NCI-H2196 treated with DMSO at 0.1 percent for 48 hours (cell line): Measurements from ENCODE around the gene CHCHD6.

Source experiments
- DNase-seq: peaks from one replicate; lab custom pipeline; 2025; ENCODE audit not compliant: unreplicated experiment; lab: John Stamatoyannopoulos, UW

CHCHD6 gene

GRCh38 chr3:126703512-126704493 is at the start of gene CHCHD6:
Gene CHCHD6, plus strand, starts transcription at chr3:126704240. Its CDS starts 73 bp downstream, at chr3:126704313.
- peak; percentile 97 for DNase-seq

- peak; percentile 71 for DNase-seq
Measured at GRCh38 chr3:126654571-126655383, 49.3 kb upstream of the CHCHD6 start, which contains the start of gene TXNRD3. Gene TXNRD3, minus strand, starts transcription at chr3:126655124.

GRCh38 chr3:126655887-126656286 is 48.2 kb upstream of the CHCHD6 start:
- DNase-seq, result no peak

GRCh38 chr3:126656371-126657134 is 47.5 kb upstream of the CHCHD6 start:
- no peak for DNase-seq

GRCh38 chr3:126657901-126658300 is 46.1 kb upstream of the CHCHD6 start:
- no peak for DNase-seq

- no peak for DNase-seq
Measured at GRCh38 chr3:126658584-126658983, 45.5 kb upstream of the CHCHD6 start.

GRCh38 chr3:126659915-126660886 is 43.8 kb upstream of the CHCHD6 start:
- DNase-seq, result no peak

- DNase-seq, result no peak
Measured at GRCh38 chr3:126661532-126662364, 42.3 kb upstream of the CHCHD6 start.

- DNase-seq, result no peak
Measured at GRCh38 chr3:126663257-126663656, 40.8 kb upstream of the CHCHD6 start.

GRCh38 chr3:126663750-126664149 is 40.3 kb upstream of the CHCHD6 start:
- DNase-seq, result no peak

- no peak for DNase-seq
Measured at GRCh38 chr3:126664591-126665214, 39.3 kb upstream of the CHCHD6 start.

GRCh38 chr3:126665221-126665936 is 38.7 kb upstream of the CHCHD6 start:
- no peak for DNase-seq

- DNase-seq, result no peak
Measured at GRCh38 chr3:126665959-126666657, 37.9 kb upstream of the CHCHD6 start.

- no peak for DNase-seq
Measured at GRCh38 chr3:126666658-126667528, 37.1 kb upstream of the CHCHD6 start.

GRCh38 chr3:126667631-126668449 is 36.2 kb upstream of the CHCHD6 start:
- no peak for DNase-seq
